Neural progenitor cell (in vitro differentiated cells): Measurements from ENCODE around the gene TTC12. TPM values are rescaled to one million over a fixed set of nuclear protein-coding genes. Genes with fewer than 3 reads are reported as not detected.

ENCODE experiments used
- DNase-seq: peaks from one replicate; pipeline ENCODE4 v3.0.0-alpha.2; 2016; ENCODE audit warnings: low spot score
- H2AFZ ChIP-seq: fragments of 200-600 bp; sonication (generic); replicated peaks from 2 replicates; pipeline ENCODE4 v1.6.1; 2016; ENCODE audit warnings: antibody characterized with exemption
- H3F3A ChIP-seq: fragments of 200-600 bp; sonication (generic); 2 replicates; pipeline ENCODE4 v1.6.1; 2016; ENCODE audit warnings: antibody characterized with exemption, low read depth
- H3K27ac ChIP-seq: fragments of 200-600 bp; sonication (generic); 2 replicates; pipeline ENCODE4 v1.5.1; 2016; ENCODE audit warnings: mild to moderate bottlenecking
- H3K27me3 ChIP-seq: fragments of 200-600 bp; sonication (generic); 2 replicates; pipeline ENCODE4 v1.6.1; 2016; ENCODE audit warnings: mild to moderate bottlenecking, moderate library complexity
- H3K36me3 ChIP-seq: fragments of 200-600 bp; sonication (generic); 2 replicates; pipeline ENCODE4 v1.5.1; 2016
- H3K4me1 ChIP-seq: fragments of 200-600 bp; sonication (generic); 2 replicates; pipeline ENCODE4 v1.6.1; 2016; ENCODE audit warnings: mixed run types
- H3K4me2 ChIP-seq: fragments of 200-600 bp; sonication (generic); 2 replicates; pipeline ENCODE4 v1.6.1; 2016
- H3K4me3 ChIP-seq: fragments of 200-600 bp; sonication (generic); 2 replicates; pipeline ENCODE4 v1.5.1; 2016
- H3K79me2 ChIP-seq: fragments of 200-600 bp; sonication (generic); 2 replicates; pipeline ENCODE4 v1.6.1; 2016; ENCODE audit warnings: low read depth
- H3K9ac ChIP-seq: fragments of 200-600 bp; sonication (generic); 2 replicates; pipeline ENCODE4 v1.6.1; 2016
- H3K9me3 ChIP-seq: fragments of 200-600 bp; sonication (generic); 2 replicates; pipeline ENCODE4 v1.5.1; 2016; ENCODE audit warnings: low read depth
- H4K20me1 ChIP-seq: fragments of 200-600 bp; sonication (generic); 2 replicates; pipeline ENCODE4 v1.6.1; 2016; ENCODE audit warnings: low read depth
- H3K27ac Mint-ChIP-seq: 3 replicates; pipeline ENCODE4 v1.8.0; 2021; ENCODE audit warnings: mixed read lengths
- H3K27me3 Mint-ChIP-seq: 2 replicates; pipeline ENCODE4 v1.8.0; 2022; ENCODE audit warnings: low read depth, mild to moderate bottlenecking, inconsistent platforms, moderate library complexity, mixed read lengths; ENCODE audit not compliant: insufficient read depth
- H3K36me3 Mint-ChIP-seq: 3 replicates; pipeline ENCODE4 v1.8.0; 2021; ENCODE audit warnings: mixed read lengths
- H3K4me1 Mint-ChIP-seq: 3 replicates; pipeline ENCODE4 v1.8.0; 2021; ENCODE audit warnings: mixed read lengths
- H3K4me3 Mint-ChIP-seq: 3 replicates; pipeline ENCODE4 v1.8.0; 2021; ENCODE audit warnings: mild to moderate bottlenecking, moderate library complexity, mixed read lengths
- H3K9me3 Mint-ChIP-seq: 3 replicates; pipeline ENCODE4 v1.8.0; 2020; ENCODE audit warnings: mixed read lengths
- EZH2 ChIP-seq: fragments of 200-600 bp; sonication (generic); IDR thresholded peaks from 2 replicates; pipeline ENCODE4 v1.6.1; 2017; ENCODE audit warnings: antibody characterized with exemption, mild to moderate bottlenecking, moderate library complexity
- EZH2phosphoT487 ChIP-seq: fragments of 200-600 bp; sonication (generic); IDR thresholded peaks from 2 replicates; pipeline ENCODE4 v1.6.1; 2017; ENCODE audit warnings: antibody characterized with exemption
- total RNA-seq: library from RNA; depleted of rRNA; stranded (reverse); fragments of >200 nt; gene quantifications from 2 replicates; pipeline ENCODE4 v1.2.3, GENCODE V29; 2015; ENCODE audit warnings: low replicate concordance
- TF ChIP-seq, protein P1 (sequence below): fragments of 200-600 bp; sonication (generic); IDR thresholded peaks from 2 replicates; pipeline ENCODE4 v1.5.1; 2017; ENCODE audit warnings: antibody characterized with exemption, mild to moderate bottlenecking

The TTC12 gene
- total RNA-seq, 1 donor from 2014 or later, result 33.4 TPM

DNA sequence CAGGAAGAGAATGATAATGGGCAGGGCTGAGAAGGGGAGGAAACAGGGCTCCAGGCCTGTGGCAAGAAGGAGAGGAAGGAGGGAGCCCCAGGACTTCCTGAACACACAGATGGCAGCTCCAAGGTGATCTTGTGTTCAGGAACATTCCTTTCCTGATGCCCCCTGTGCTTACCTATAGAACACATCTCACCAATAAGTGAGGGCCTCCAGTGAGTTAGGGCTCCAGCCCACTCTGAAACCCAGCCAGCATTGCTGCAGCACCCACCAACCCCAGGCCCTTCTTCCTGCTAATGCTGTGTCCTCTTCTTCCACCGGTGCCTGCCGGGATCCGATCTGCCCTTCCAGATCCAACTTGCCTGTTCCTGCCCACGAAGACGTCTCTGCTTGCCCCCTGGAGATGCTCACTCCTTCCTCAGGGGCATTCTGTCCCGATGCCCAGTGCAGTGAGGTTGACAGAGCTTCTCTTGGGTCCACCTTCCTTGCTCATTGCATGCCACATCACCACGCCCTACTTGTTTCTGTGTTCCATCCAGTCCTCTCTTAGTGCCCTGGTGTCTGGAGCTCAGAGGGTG is 90.6 kb downstream of the TTC12 start:
- H3K79me2 ChIP-seq, result no peaks in the 10 kb centered on the region
- H3K9me3 ChIP-seq, result no peaks in the 10 kb centered on the region
- no peaks in the 10 kb centered on the region for H3F3A ChIP-seq
- Mint-ChIP-seq H3K9me3 (no peaks in the 10 kb centered on the region), H3K4me3 (no peak overlapping the region), H3K27ac (peak overlapping the region; percentile 68), H3K4me1 (no peaks in the 10 kb centered on the region), H3K36me3 (no peaks in the 10 kb centered on the region), H3K27me3 (peaks cover 18% of the 10 kb centered on the region)
- TF ChIP-seq, protein P1, sequence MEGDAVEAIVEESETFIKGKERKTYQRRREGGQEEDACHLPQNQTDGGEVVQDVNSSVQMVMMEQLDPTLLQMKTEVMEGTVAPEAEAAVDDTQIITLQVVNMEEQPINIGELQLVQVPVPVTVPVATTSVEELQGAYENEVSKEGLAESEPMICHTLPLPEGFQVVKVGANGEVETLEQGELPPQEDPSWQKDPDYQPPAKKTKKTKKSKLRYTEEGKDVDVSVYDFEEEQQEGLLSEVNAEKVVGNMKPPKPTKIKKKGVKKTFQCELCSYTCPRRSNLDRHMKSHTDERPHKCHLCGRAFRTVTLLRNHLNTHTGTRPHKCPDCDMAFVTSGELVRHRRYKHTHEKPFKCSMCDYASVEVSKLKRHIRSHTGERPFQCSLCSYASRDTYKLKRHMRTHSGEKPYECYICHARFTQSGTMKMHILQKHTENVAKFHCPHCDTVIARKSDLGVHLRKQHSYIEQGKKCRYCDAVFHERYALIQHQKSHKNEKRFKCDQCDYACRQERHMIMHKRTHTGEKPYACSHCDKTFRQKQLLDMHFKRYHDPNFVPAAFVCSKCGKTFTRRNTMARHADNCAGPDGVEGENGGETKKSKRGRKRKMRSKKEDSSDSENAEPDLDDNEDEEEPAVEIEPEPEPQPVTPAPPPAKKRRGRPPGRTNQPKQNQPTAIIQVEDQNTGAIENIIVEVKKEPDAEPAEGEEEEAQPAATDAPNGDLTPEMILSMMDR, result no peak
- TF ChIP-seq EZH2phosphoT487 (no peak), EZH2 (no peak)
- H3K27ac ChIP-seq, result no peak overlapping the region
- DNase-seq, result no peak
- no peaks in the 10 kb centered on the region for H3K36me3 ChIP-seq
- no peaks in the 10 kb centered on the region for H3K27me3 ChIP-seq
- no peak overlapping the region for H3K4me2 ChIP-seq
- H2AFZ ChIP-seq, result no peak overlapping the region
- no peak overlapping the region for H3K9ac ChIP-seq
- no peak overlapping the region for H3K4me3 ChIP-seq
- H4K20me1 ChIP-seq, result no peaks in the 10 kb centered on the region
- no peaks in the 10 kb centered on the region for H3K4me1 ChIP-seq

DNA sequence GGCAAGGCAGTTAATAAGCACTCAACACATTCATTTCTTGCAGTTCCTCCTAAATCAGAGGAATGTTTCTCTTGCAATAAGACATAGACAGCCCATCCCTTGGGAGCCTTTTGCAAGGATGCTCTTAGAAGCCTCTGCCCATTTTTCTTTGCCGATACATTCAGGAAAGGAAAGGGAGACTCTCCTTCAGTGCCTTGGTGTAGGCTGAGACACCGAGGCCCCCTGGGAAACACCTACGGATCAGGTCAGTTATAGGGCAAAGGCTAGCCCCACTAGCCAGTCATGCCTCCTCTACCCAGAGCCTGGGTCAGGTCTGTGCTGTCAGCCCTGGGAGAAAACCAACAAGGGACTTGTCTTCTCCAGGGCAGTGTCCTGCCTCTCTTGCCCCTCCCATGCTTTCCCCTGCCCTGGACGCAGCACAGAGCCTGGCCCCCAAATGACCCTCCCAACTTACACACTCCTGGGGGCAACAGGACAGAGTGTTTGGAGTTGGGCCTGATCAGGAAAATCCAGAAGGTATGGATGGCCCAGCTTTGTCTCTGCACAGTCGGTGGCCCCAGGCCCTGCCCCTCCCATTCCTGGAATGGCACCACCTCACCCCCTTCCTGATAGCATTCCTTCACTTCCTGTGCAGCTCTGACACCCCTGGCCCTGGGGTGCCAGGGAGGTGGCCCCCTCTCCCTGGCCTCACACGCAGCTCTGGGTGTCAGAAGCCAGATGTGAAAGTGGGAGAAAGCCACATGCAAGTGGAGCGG is 91.5 kb downstream of the TTC12 start:
- Histone ChIP-seq H2AFZ (no peak overlapping the region), H4K20me1 (no peaks in the 10 kb centered on the region), H3K9me3 (no peaks in the 10 kb centered on the region), H3K4me1 (no peaks in the 10 kb centered on the region), H3K36me3 (no peaks in the 10 kb centered on the region), H3K4me2 (no peak overlapping the region), H3K4me3 (no peak overlapping the region), H3K79me2 (no peaks in the 10 kb centered on the region), H3K9ac (no peak overlapping the region), H3K27ac (no peak overlapping the region), H3K27me3 (no peaks in the 10 kb centered on the region), H3F3A (no peaks in the 10 kb centered on the region)
- H3K9me3 Mint-ChIP-seq, result no peaks in the 10 kb centered on the region
- no peaks in the 10 kb centered on the region for H3K4me1 Mint-ChIP-seq
- peaks cover 16% of the 10 kb centered on the region for H3K27me3 Mint-ChIP-seq
- no peak overlapping the region for H3K27ac Mint-ChIP-seq
- TF ChIP-seq EZH2, result no peak
- TF ChIP-seq, protein P1, result no peak
- no peaks in the 10 kb centered on the region for H3K36me3 Mint-ChIP-seq
- DNase-seq, result no peak
- H3K4me3 Mint-ChIP-seq, result no peak overlapping the region

DNA sequence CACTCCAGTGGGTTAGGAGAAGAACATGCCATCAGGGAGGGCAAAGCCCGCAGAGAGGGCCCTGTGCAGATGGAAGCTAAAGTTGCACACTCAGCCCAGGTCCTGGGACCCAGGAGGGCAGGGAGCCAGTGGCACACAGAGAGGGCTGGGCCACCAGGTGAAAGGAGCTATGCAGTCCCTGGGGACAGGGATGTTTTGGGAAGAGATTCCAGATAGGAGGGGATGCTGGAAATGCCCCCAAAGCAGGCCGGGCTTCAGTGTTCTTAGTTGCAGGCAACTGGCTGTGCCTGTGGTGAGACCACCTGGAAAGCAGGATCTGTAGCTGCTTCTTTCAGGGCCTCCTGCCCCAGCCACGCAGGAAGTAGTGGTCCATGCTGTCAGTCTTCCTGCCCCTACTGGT is 92.8 kb downstream of the TTC12 start:
- no peak overlapping the region for H2AFZ ChIP-seq
- H3F3A ChIP-seq, result no peaks in the 10 kb centered on the region
- H3K36me3 Mint-ChIP-seq, result no peaks in the 10 kb centered on the region
- no peak overlapping the region for H3K4me2 ChIP-seq
- TF ChIP-seq EZH2phosphoT487 (no peak), EZH2 (no peak)
- TF ChIP-seq, protein P1, result no peak
- no peaks in the 10 kb centered on the region for H3K4me1 ChIP-seq
- H3K27me3 Mint-ChIP-seq, result peaks cover 16% of the 10 kb centered on the region
- no peaks in the 10 kb centered on the region for H3K79me2 ChIP-seq
- DNase-seq, result no peak
- no peak overlapping the region for H3K4me3 Mint-ChIP-seq
- H3K9me3 Mint-ChIP-seq, result no peaks in the 10 kb centered on the region
- H3K4me3 ChIP-seq, result no peak overlapping the region
- H3K9me3 ChIP-seq, result no peaks in the 10 kb centered on the region
- no peaks in the 10 kb centered on the region for H3K27me3 ChIP-seq
- no peaks in the 10 kb centered on the region for H3K36me3 ChIP-seq
- H3K27ac ChIP-seq, result no peak overlapping the region
- H3K9ac ChIP-seq, result no peak overlapping the region
- no peaks in the 10 kb centered on the region for H4K20me1 ChIP-seq
- no peaks in the 10 kb centered on the region for H3K4me1 Mint-ChIP-seq
- H3K27ac Mint-ChIP-seq, result no peak overlapping the region
